Ovary (tissue), 9 donors: ENCODE results near the gene STAG2. TPM values are rescaled to one million over a fixed set of nuclear protein-coding genes. Genes with fewer than 3 reads are reported as not detected.

Experiments used
- DNase-seq, 5 donors: peaks; one replicate each; pipeline ENCODE4 v3.0.0-alpha.2; 2019 to 2020
- H3K27ac ChIP-seq, 2 donors: fragments of 200-600 bp; one replicate each; pipeline versions ENCODE4 v1.5.1 to v1.8.0; 2019 to 2022
- H3K27me3 ChIP-seq: fragments of 200-600 bp; one replicate; pipeline ENCODE4 v1.8.0; 2022
- H3K36me3 ChIP-seq: fragments of 200-600 bp; sonication (generic); one replicate; pipeline ENCODE4 v1.5.1; 2019
- H3K4me1 ChIP-seq: one replicate; pipeline ENCODE4 v1.8.1; 2013; ENCODE audit warnings: mild to moderate bottlenecking, moderate library complexity; ENCODE audit not compliant: insufficient read depth
- H3K4me3 ChIP-seq: fragments of 200-600 bp; sonication (generic); one replicate; pipeline ENCODE4 v1.5.1; 2017
- H3K9me3 ChIP-seq, 2 donors: fragments of 200-600 bp in 1 of 2; sonication (generic) in 1 of 2; one replicate each; pipeline versions ENCODE4 v1.5.1 to v1.8.1; 2013 to 2019; ENCODE audit warnings: mild to moderate bottlenecking in 1 of 2, moderate library complexity in 1 of 2
- CTCF ChIP-seq, 3 donors: fragments of 450-650 bp in 2 of 3; fragments of 200-600 bp in 1 of 3; IDR thresholded peaks; one replicate each; pipeline versions ENCODE4 v1.5.1 to v1.8.0; 2016 to 2022; ENCODE audit warnings: antibody characterized with exemption in 3 of 3, mild to moderate bottlenecking in 1 of 3
- EP300 ChIP-seq: sonication (generic); formaldehyde crosslinking; IDR thresholded peaks from one replicate; pipeline ENCODE4 v1.6.1; 2017; ENCODE audit warnings: antibody characterized with exemption
- POLR2A ChIP-seq: fragments of 450-650 bp; IDR thresholded peaks from one replicate; pipeline ENCODE4 v1.6.1; 2017; ENCODE audit warnings: antibody characterized with exemption, mild to moderate bottlenecking, moderate library complexity
- WGBS, 3 donors: extraction: QIAGEN DNeasy Blood & Tissue Kit in 1 of 3; methylation state at CpG; one replicate each; pipeline versions ENCODE4 v1.1.5 to v1.1.7; 2013 to 2017; 5-methylcytosine and 5-hydroxymethylcytosine counted together
- intact Hi-C, 4 donors: fragments of 100-400 bp; cut with DNase I; formaldehyde crosslinking; loops; one replicate each; pipeline versions ENCODE4 v1.11.0 to v1.15.1; 2022 to 2023
- polyA plus RNA-seq, 2 donors: library from polyadenylated mRNA; stranded (reverse); fragments of 200-250 nt in 1 of 2; fragments of 350-450 nt in 1 of 2; fragmentation: Illumina TruSeq in 1 of 2; extraction: RNeasy Lipid Tissue Mini Kit (QIAGEN cat#74804) in 1 of 2; gene quantifications; one replicate each; pipeline ENCODE4 v1.2.3, GENCODE V29; 2013 to 2014
- total RNA-seq, 7 donors: library from RNA; depleted of rRNA in 2 of 7; stranded (reverse); fragments of >200 nt in 2 of 7; fragmentation: NEBNext Ultra II Directional in 3 of 7; extraction: Animal tissue kit (Norgen Biotek cat#: 25700) in 3 of 7; gene quantifications; one replicate each; pipeline versions ENCODE4 v1.1.0 to v1.2.4, GENCODE V29; 2016 to 2023
- donor health status: DM: no; HTN: no; CAD: no; lungs with moderate emphysema.
- donor health status: DM: no; HTN: no; CAD: no.
- donor health status: Bipolar disorder and iron deficiency.
- donor health status: DM: yes; HTN: yes; CAD: no.
- donor health status: DM: no; HTN: no; CAD: no.
- donor health status: DM: yes; HTN: yes; CAD: no.

The STAG2 gene
- total and polyA plus RNA-seq, 9 donors, result 35.1 to 135 (median 83.1) TPM

GRCh38 chrX:124018023-124018422, 56.5 kb downstream of the STAG2 start:
- WGBS, 3 donors, result 52 to 59% (median 56%) methylated on average over 1 of the region's 1 CpG
- intact Hi-C loops, result no loop called here
- no peak overlapping the region for H3K4me3 ChIP-seq

GRCh38 chrX:124023838-124024238, 62.3 kb downstream of the STAG2 start:
- Histone ChIP-seq H3K27me3 (no peaks in the 10 kb centered on the region), H3K27ac (no peak overlapping the region), H3K4me1 (no peaks in the 10 kb centered on the region), H3K9me3 (no peaks in the 10 kb centered on the region), H3K36me3 (no peaks in the 10 kb centered on the region), H3K4me3 (no peak overlapping the region)
- intact Hi-C loops, result no loop called here
- TF ChIP-seq POLR2A (no peak), EP300 (no peak), CTCF (IDR thresholded peaks at IDR 0.05) (no peak)
- no peak for DNase-seq
- WGBS, 3 donors, result 33 to 43% (median 36%) methylated on average over 3 of the region's 3 CpGs

More at GRCh38 chrX:124018023-124018422, 56.5 kb downstream of the STAG2 start:
- Histone ChIP-seq H3K9me3 (no peaks in the 10 kb centered on the region), H3K27ac (no peak overlapping the region), H3K27me3 (no peaks in the 10 kb centered on the region), H3K4me1 (no peaks in the 10 kb centered on the region), H3K36me3 (no peaks in the 10 kb centered on the region)
- TF ChIP-seq EP300 (no peak), POLR2A (no peak), CTCF (IDR thresholded peaks at IDR 0.05) (no peak)
- DNase-seq, result no peak

GRCh38 chrX:124026529-124026928, 65.0 kb downstream of the STAG2 start:
- DNase-seq, result no peak
- Histone ChIP-seq H3K36me3 (no peaks in the 10 kb centered on the region), H3K27ac (no peak overlapping the region), H3K9me3 (no peaks in the 10 kb centered on the region), H3K4me1 (no peaks in the 10 kb centered on the region), H3K4me3 (no peak overlapping the region), H3K27me3 (no peaks in the 10 kb centered on the region)
- intact Hi-C loops, result no loop called here
- no peak for TF ChIP-seq POLR2A
- TF ChIP-seq EP300, result no peak
- no peak for TF ChIP-seq CTCF (IDR thresholded peaks at IDR 0.05)
- 95 to 99% (median 95%) methylated on average over 1 of the region's 1 CpG for WGBS, 3 donors

GRCh38 chrX:124028182-124028581, 66.7 kb downstream of the STAG2 start:
- Histone ChIP-seq H3K27me3 (no peaks in the 10 kb centered on the region), H3K27ac (no peak overlapping the region), H3K36me3 (no peaks in the 10 kb centered on the region), H3K9me3 (no peaks in the 10 kb centered on the region), H3K4me1 (no peaks in the 10 kb centered on the region), H3K4me3 (no peak overlapping the region)
- intact Hi-C loops, result no loop called here
- DNase-seq, result no peak
- TF ChIP-seq CTCF (IDR thresholded peaks at IDR 0.05) (no peak), POLR2A (no peak), EP300 (no peak)
- 72 to 81% (median 79%) methylated on average over 3 of the region's 3 CpGs for WGBS, 3 donors
